Keratinocyte (primary cell): ENCODE results near the gene CA9. TPM values are rescaled to one million over a fixed set of nuclear protein-coding genes. Genes with fewer than 3 reads are reported as not detected.
A peak's percentile ranks its signal among the peaks of the same experiment; 100 is the strongest.
"Not testable (repeated sequence)": the region's sequence is repeated elsewhere in the genome, so short reads cannot be mapped to it uniquely, and the experiment has no call there.

Experiments used
- DNase-seq: peaks from one replicate; pipeline ENCODE4 v3.0.0-alpha.2; 2011; ENCODE audit warnings: low read depth, missing footprints, low spot score
- FAIRE-seq: peaks from 2 replicates; lab custom pipeline; 2011; peaks lifted over from hg19 to GRCh38; lab: Jason Lieb, UNC
- H2AFZ ChIP-seq: 2 replicates; pipeline ENCODE4 v1.6.0; 2012; ENCODE audit warnings: low read length, control low read depth, inconsistent platforms; ENCODE audit not compliant: control insufficient read depth
- H3K27ac ChIP-seq: 2 replicates; pipeline ENCODE4 v1.5.1; 2011; ENCODE audit warnings: low read length; ENCODE audit not compliant: control insufficient read depth, insufficient read depth
- H3K27me3 ChIP-seq: 3 replicates; pipeline ENCODE4 v1.6.0; 2011; ENCODE audit warnings: low read length; ENCODE audit not compliant: control insufficient read depth, insufficient read depth; ENCODE audit errors: extremely low read depth
- H3K36me3 ChIP-seq, 2 experiments: 2 replicates in 1 of 2; 3 replicates in 1 of 2; pipeline ENCODE4 v1.5.1; 2011; ENCODE audit warnings: low read length in 2 of 2, mild to moderate bottlenecking in 1 of 2; ENCODE audit not compliant: control insufficient read depth in 2 of 2, insufficient read depth in 2 of 2; ENCODE audit errors: extremely low read depth in 1 of 2
- H3K4me1 ChIP-seq: 3 replicates; pipeline ENCODE4 v1.5.1; 2011; ENCODE audit warnings: low read length; ENCODE audit not compliant: control insufficient read depth, insufficient read depth; ENCODE audit errors: extremely low read depth
- H3K4me2 ChIP-seq: 3 replicates; pipeline ENCODE4 v1.6.0; 2011; ENCODE audit warnings: low read depth, low read length; ENCODE audit not compliant: control insufficient read depth, insufficient read depth; ENCODE audit errors: extremely low read depth
- H3K4me3 ChIP-seq, 3 experiments: fragments of 200-600 bp in 1 of 3; sonication (generic) in 1 of 3; 2 replicates in 2 of 3; 3 replicates in 1 of 3; pipeline ENCODE4 v1.5.1; 2011 to 2016; ENCODE audit warnings: low read length in 3 of 3, mild to moderate bottlenecking in 3 of 3, control low read depth in 2 of 3, inconsistent platforms in 1 of 3, low read depth in 1 of 3, mixed read lengths in 1 of 3, mixed run types in 1 of 3, moderate library complexity in 1 of 3; ENCODE audit not compliant: control insufficient read depth in 2 of 3, insufficient read depth in 2 of 3; ENCODE audit errors: extremely low read depth in 1 of 3
- H3K79me2 ChIP-seq: 2 replicates; pipeline ENCODE4 v1.6.0; 2012; ENCODE audit warnings: low read length; ENCODE audit not compliant: control insufficient read depth, insufficient read depth
- H3K9ac ChIP-seq: 3 replicates; pipeline ENCODE4 v1.6.0; 2011; ENCODE audit warnings: low read length; ENCODE audit not compliant: control insufficient read depth, insufficient read depth; ENCODE audit errors: extremely low read depth
- H3K9me1 ChIP-seq: 3 replicates; pipeline ENCODE4 v1.6.0; 2011; ENCODE audit warnings: low read length; ENCODE audit not compliant: control insufficient read depth, insufficient read depth; ENCODE audit errors: extremely low read depth
- H3K9me3 ChIP-seq: 2 replicates; pipeline ENCODE4 v1.5.1; 2012; ENCODE audit warnings: low read depth, low read length; ENCODE audit not compliant: control insufficient read depth
- H4K20me1 ChIP-seq: 3 replicates; pipeline ENCODE4 v1.6.0; 2011; ENCODE audit warnings: low read length; ENCODE audit not compliant: control insufficient read depth, insufficient read depth; ENCODE audit errors: extremely low read depth
- CTCF ChIP-seq, 3 experiments: IDR thresholded peaks in 1 of 3; conservative IDR thresholded peaks in 1 of 3; optimal IDR thresholded peaks in 1 of 3; 2 replicates in 2 of 3; 3 replicates in 1 of 3; pipeline versions ENCODE3 to v1.5.1; 2011; ENCODE audit warnings: low read length in 3 of 3, mild to moderate bottlenecking in 3 of 3, moderate library complexity in 2 of 3, control low read depth in 1 of 3, inconsistent platforms in 1 of 3; ENCODE audit not compliant: insufficient read depth in 2 of 3; ENCODE audit errors: extremely low read depth in 1 of 3
- EZH2 ChIP-seq: IDR thresholded peaks from one replicate; pipeline ENCODE4 v1.6.1; 2012; ENCODE audit warnings: inconsistent platforms, mild to moderate bottlenecking, low read length, moderate library complexity
- dilution Hi-C: fragments of 300-500 bp; cut with MboI; formaldehyde crosslinking; loops from one replicate; pipeline ENCODE4 v1.7.0; 2020; ENCODE audit warnings: low sequenced_read_pairs; ENCODE audit not compliant: extremely low pct_ligation_motif_present
- polyA plus RNA-seq, 5 experiments: library from polyadenylated mRNA; depleted of rRNA in 3 of 5; stranded (reverse) in 3 of 5; stranded (forward) in 1 of 5; unstranded in 1 of 5; fragments of >200 nt; gene quantifications; 1 replicate in 1 of 5; 2 replicates in 3 of 5; 3 replicates in 1 of 5; pipeline versions ENCODE4 v1.2.1 to v1.2.3, GENCODE V29; 2011 to 2012; ENCODE audit warnings: missing spikeins in 2 of 5, low read depth in 1 of 5, low replicate concordance in 1 of 5

Gene CA9
- polyA plus RNA-seq, 1 donor (not counting 4 experiments of a cell fraction or from before 2014, with no cell fraction given): 7.2 TPM

GRCh38 chr9:35643046-35643445 lies 30.7 kb upstream of the CA9 start:
- no peaks in the 10 kb centered on the region for H3K79me2 ChIP-seq
- no peaks in the 10 kb centered on the region for H3K9me3 ChIP-seq
- no peaks in the 10 kb centered on the region for H3K9me1 ChIP-seq
- dilution Hi-C loops: no loop called here
- H3K4me1 ChIP-seq: peaks cover 15% of the 10 kb centered on the region
- H3K27me3 ChIP-seq: no peaks in the 10 kb centered on the region
- no peak overlapping the region for H2AFZ ChIP-seq
- TF ChIP-seq CTCF (optimal IDR thresholded peaks at IDR 0.05 in 1 of 3, IDR thresholded peaks at IDR 0.05 in 1 of 3, conservative IDR thresholded peaks at IDR 0.05 in 1 of 3; ENCODE audit: extremely low read depth in 1 of 3, insufficient read depth in 2 of 3, low read length in 3 of 3) (no peak), EZH2 (no peak)
- H3K36me3 ChIP-seq: no peaks in the 10 kb centered on the region
- no peak overlapping the region for H3K9ac ChIP-seq
- no peak overlapping the region for H3K27ac ChIP-seq
- DNase-seq (no peak), FAIRE-seq (no peak)
- H3K4me3 ChIP-seq: no peak overlapping the region
- no peaks in the 10 kb centered on the region for H4K20me1 ChIP-seq
- H3K4me2 ChIP-seq: no peak overlapping the region

- peak overlapping the region; percentile 54 to 87 (median 78) for H3K4me3 ChIP-seq
- H3K79me2 ChIP-seq, DNase-seq, H3K9me1 ChIP-seq, H3K9me3 ChIP-seq, dilution Hi-C loops, H4K20me1 ChIP-seq, H3K36me3 ChIP-seq, H3K27me3 ChIP-seq, FAIRE-seq: not testable (repeated sequence)
- peak overlapping the region; percentile 94 for H2AFZ ChIP-seq
- H3K27ac ChIP-seq: peak overlapping the region; percentile 82
- peaks cover 21% of the 10 kb centered on the region for H3K4me1 ChIP-seq
- peak overlapping the region; percentile 96 for H3K4me2 ChIP-seq
- peak overlapping the region; percentile 88 for H3K9ac ChIP-seq
Measured at GRCh38 chr9:35645736-35646135, 28.0 kb upstream of the CA9 start.

- H3K4me1 ChIP-seq: peaks cover 21% of the 10 kb centered on the region
- H3K4me3 ChIP-seq: peak overlapping the region; percentile 54 to 87 (median 78)
- H3K9ac ChIP-seq: peak overlapping the region; percentile 88
- peak overlapping the region; percentile 94 for H2AFZ ChIP-seq
- no peaks in the 10 kb centered on the region for H3K36me3 ChIP-seq
- no peaks in the 10 kb centered on the region for H4K20me1 ChIP-seq
- H3K27ac ChIP-seq: peak overlapping the region; percentile 82
- peak; percentile 38 to 46 (median 45) for TF ChIP-seq CTCF (optimal IDR thresholded peaks at IDR 0.05 in 1 of 3, IDR thresholded peaks at IDR 0.05 in 1 of 3, conservative IDR thresholded peaks at IDR 0.05 in 1 of 3; ENCODE audit: extremely low read depth in 1 of 3, insufficient read depth in 2 of 3, low read length in 3 of 3)
- no peak for TF ChIP-seq EZH2
- no peaks in the 10 kb centered on the region for H3K79me2 ChIP-seq
- no peaks in the 10 kb centered on the region for H3K27me3 ChIP-seq
- dilution Hi-C loops: no loop called here
- peak overlapping the region; percentile 96 for H3K4me2 ChIP-seq
- no peaks in the 10 kb centered on the region for H3K9me3 ChIP-seq
- no peaks in the 10 kb centered on the region for H3K9me1 ChIP-seq
- FAIRE-seq: no peak
- DNase-seq: no peak
Measured at GRCh38 chr9:35646153-35646532, 27.6 kb upstream of the CA9 start.
